GM21515 (cell line): ENCODE measurements around the gene ARL8A.
A peak's percentile ranks its signal among the peaks of the same experiment; 100 is the strongest.
"Not testable (repeated sequence)": the region's sequence is repeated elsewhere in the genome, so short reads cannot be mapped to it uniquely, and the experiment has no call there.

Experiments
- ATAC-seq: cut with Tn5 transposase; IDR thresholded peaks from one replicate; pipeline ENCODE4 v1.9.1; 2021; ENCODE audit not compliant: unreplicated experiment

ARL8A gene

GRCh38 chr1:202143011-202143767 is 1.3 kb downstream of the ARL8A start:
- ATAC-seq: peak; percentile 24

- not testable (repeated sequence) for ATAC-seq
Observed at GRCh38 chr1:202141468-202141867, 3.1 kb downstream of the ARL8A start.

GRCh38 chr1:202140833-202141232 is 3.7 kb downstream of the ARL8A start:
- no peak for ATAC-seq

- ATAC-seq: no peak
Observed at GRCh38 chr1:202135221-202135721, 9.3 kb downstream of the ARL8A start.

GRCh38 chr1:202134645-202135172 is 9.8 kb downstream of the ARL8A start:
- ATAC-seq: no peak

- no peak for ATAC-seq
Observed at GRCh38 chr1:202133989-202134388, 10.5 kb downstream of the ARL8A start.

- ATAC-seq: no peak
Observed at GRCh38 chr1:202133496-202133895, 11.0 kb downstream of the ARL8A start.

GRCh38 chr1:202133001-202133400 is 11.5 kb downstream of the ARL8A start:
- ATAC-seq: no peak

GRCh38 chr1:202131956-202132821 is 12.3 kb downstream of the ARL8A start:
- ATAC-seq: no peak

GRCh38 chr1:202130816-202131522 is 13.6 kb downstream of the ARL8A start:
- ATAC-seq: no peak

GRCh38 chr1:202130297-202130721 is 14.2 kb downstream of the ARL8A start:
- ATAC-seq: no peak

GRCh38 chr1:202129453-202130296 is 14.9 kb downstream of the ARL8A start:
- ATAC-seq: no peak

GRCh38 chr1:202127836-202128622 is 16.5 kb downstream of the ARL8A start:
- no peak for ATAC-seq

GRCh38 chr1:202127061-202127460 is 17.5 kb downstream of the ARL8A start:
- ATAC-seq: no peak

- ATAC-seq: no peak
Observed at GRCh38 chr1:202126426-202126825, 18.1 kb downstream of the ARL8A start.

GRCh38 chr1:202125611-202126010 is 18.9 kb downstream of the ARL8A start:
- ATAC-seq: no peak

- no peak for ATAC-seq
Observed at GRCh38 chr1:202124142-202124541, 20.4 kb downstream of the ARL8A start.

- no peak for ATAC-seq
Observed at GRCh38 chr1:202123336-202123813, 21.2 kb downstream of the ARL8A start.

- no peak for ATAC-seq
Observed at GRCh38 chr1:202122639-202123335, 21.8 kb downstream of the ARL8A start, which contains the start of gene GPR37L1. TSS of gene GPR37L1 (plus strand) at chr1:202122917. CDS start at chr1:202122964, 47 bp downstream.
